ENCODE results near the gene CCT6A. TPM values are rescaled to one million over a fixed set of nuclear protein-coding genes. Genes with fewer than 3 reads are reported as not detected.
"Not testable (repeated sequence)": the region's sequence is repeated elsewhere in the genome, so short reads cannot be mapped to it uniquely, and the experiment has no call there.

The CCT6A gene
- total RNA-seq, 2 experiments from 2014 or later = 31.8 to 33.0 TPM

GRCh38 chr7:56062382-56062781, 10.8 kb downstream of the CCT6A start:
- intact Hi-C loops (cut with DNase I, micrococcal nuclease) = loop anchor here in 1 of 2 experiments (1.0 to 10.0 kb wide), 2 partner anchors 9 to 498 kb away; no protein-coding TSS in a partner anchor
- DNase-seq = no peak
- H3K4me3 ChIP-seq (ENCODE audit: low read length) = no peak overlapping the region
- peak overlapping the region; percentile 76 for H3K27ac Mint-ChIP-seq
- H3K9me3 ChIP-seq (ENCODE audit: control insufficient read depth in 1 of 2, insufficient read depth in 1 of 2, low read length in 2 of 2) = no peaks in the 10 kb centered on the region
- H3K9me3 Mint-ChIP-seq = no peaks in the 10 kb centered on the region
- peaks cover 25% of the 10 kb centered on the region for H3K4me1 ChIP-seq (ENCODE audit: insufficient read depth, low read length)
- H3K4me1 Mint-ChIP-seq (ENCODE audit: low read depth) = peaks cover 31% of the 10 kb centered on the region
- POLR2A ChIA-PET = interaction anchor here (1.0 to 5.0 kb wide), 3 partner anchors 11 to 61 kb away, joined by 3 to 55 read pairs (median 21); partner anchors contain the start of genes CCT6A and PSPH
- no peaks in the 10 kb centered on the region for H3K27me3 ChIP-seq (ENCODE audit: control insufficient read depth in 1 of 2, insufficient read depth in 2 of 2, low read length in 2 of 2)
- no peak for TF ChIP-seq CTCF (IDR thresholded peaks at IDR 0.05)
- no peak overlapping the region for H3K27ac ChIP-seq (ENCODE audit: low read depth in 1 of 2, low read length in 2 of 2)
- H3K36me3 ChIP-seq (ENCODE audit: insufficient read depth, low read length) = peaks cover 50% of the 10 kb centered on the region
- no peak for ATAC-seq (ENCODE audit: poor library complexity)
- CTCF ChIA-PET = interaction anchor here (1.3 kb wide), 1 partner anchor 98 kb away, joined by 4 read pairs; no protein-coding TSS in a partner anchor
- peak overlapping the region; percentile 58 for H3K4me3 Mint-ChIP-seq
- no peaks in the 10 kb centered on the region for H3K27me3 Mint-ChIP-seq
- H3K36me3 Mint-ChIP-seq (ENCODE audit: low read depth) = peaks cover 79% of the 10 kb centered on the region

- Histone ChIP-seq H3K36me3 (ENCODE audit: insufficient read depth, low read length) (peaks cover 44% of the 10 kb centered on the region), H3K4me1 (ENCODE audit: insufficient read depth, low read length) (peaks cover 25% of the 10 kb centered on the region), H3K4me3 (ENCODE audit: low read length) (peak overlapping the region; percentile 95), H3K9me3 (ENCODE audit: control insufficient read depth in 1 of 2, insufficient read depth in 1 of 2, low read length in 2 of 2) (no peaks in the 10 kb centered on the region), H3K27ac (ENCODE audit: low read depth in 1 of 2, low read length in 2 of 2) (peak overlapping the region; percentile 63 to 82), H3K27me3 (ENCODE audit: control insufficient read depth in 1 of 2, insufficient read depth in 2 of 2, low read length in 2 of 2) (no peaks in the 10 kb centered on the region)
- no peak for TF ChIP-seq CTCF (IDR thresholded peaks at IDR 0.05)
- peak overlapping the region; percentile 93 for H3K4me3 Mint-ChIP-seq
- DNase-seq = no peak
- ChIA-PET CTCF (interaction anchor here (2.1 kb wide), 1 partner anchor 12 kb away, joined by 12 read pairs; the partner anchor contains the start of genes CCT6A and PSPH), POLR2A (interaction anchor here (1.4 to 5.0 kb wide), 6 partner anchors 9 to 1304 kb away, joined by 8 to 55 read pairs (median 19); partner anchors contain the start of genes CCT6A, CHCHD2, LANCL2 and PSPH)
- H3K27me3 Mint-ChIP-seq = no peaks in the 10 kb centered on the region
- H3K27ac Mint-ChIP-seq = peak overlapping the region; percentile 95
- H3K36me3 Mint-ChIP-seq (ENCODE audit: low read depth) = peaks cover 67% of the 10 kb centered on the region
- intact Hi-C loops (cut with DNase I, micrococcal nuclease) = loop anchor here in 1 of 2 experiments (10.0 kb wide), 1 partner anchor 499 kb away; no protein-coding TSS in a partner anchor
- no peak for ATAC-seq (ENCODE audit: poor library complexity)
- H3K4me1 Mint-ChIP-seq (ENCODE audit: low read depth) = peaks cover 31% of the 10 kb centered on the region
- no peaks in the 10 kb centered on the region for H3K9me3 Mint-ChIP-seq
Measured at GRCh38 chr7:56063500-56063881, 11.9 kb downstream of the CCT6A start.

GRCh38 chr7:56063882-56064625, 12.5 kb downstream of the CCT6A start, which contains the start of gene SUMF2:
Gene SUMF2 (plus strand): TSS chr7:56064286. CDS start chr7:56064312, 26 bp downstream.
- DNase-seq (peak; percentile 81 to 97 (median 89)), ATAC-seq (ENCODE audit: poor library complexity) (peak; percentile 89)
- no peaks in the 10 kb centered on the region for H3K27me3 ChIP-seq (ENCODE audit: control insufficient read depth in 1 of 2, insufficient read depth in 2 of 2, low read length in 2 of 2)
- H3K4me1 ChIP-seq (ENCODE audit: insufficient read depth, low read length) = peaks cover 25% of the 10 kb centered on the region
- Mint-ChIP-seq H3K4me1 (ENCODE audit: low read depth) (peaks cover 31% of the 10 kb centered on the region), H3K27me3 (no peaks in the 10 kb centered on the region), H3K9me3 (no peaks in the 10 kb centered on the region), H3K4me3 (peak within 1 kb of the TSS; percentile 93), H3K27ac (peak within 1 kb of the TSS; percentile 95), H3K36me3 (ENCODE audit: low read depth) (peaks cover 66% of the 10 kb centered on the region)
- H3K9me3 ChIP-seq (ENCODE audit: control insufficient read depth in 1 of 2, insufficient read depth in 1 of 2, low read length in 2 of 2) = no peaks in the 10 kb centered on the region
- H3K36me3 ChIP-seq (ENCODE audit: insufficient read depth, low read length) = peaks cover 45% of the 10 kb centered on the region
- intact Hi-C loops (cut with DNase I, micrococcal nuclease) = loop anchor here (1.0 to 10.0 kb wide), 3 partner anchors 13 to 499 kb away; partner anchors contain the start of genes CCT6A (in 1 of the 2), CHCHD2 (in 1 of the 2) and PSPH (in 1 of the 2)
- TF ChIP-seq CTCF (IDR thresholded peaks at IDR 0.05) = no peak
- CTCF ChIA-PET = interaction anchor here (1.3 to 2.9 kb wide), 6 partner anchors 10 to 422 kb away, joined by 5 to 12 read pairs (median 8); partner anchors contain the start of genes CCT6A, CHCHD2 and PSPH
- peak within 1 kb of the TSS; percentile 82 to 84 for H3K27ac ChIP-seq (ENCODE audit: low read depth in 1 of 2, low read length in 2 of 2)
- H3K4me3 ChIP-seq (ENCODE audit: low read length) = peak within 1 kb of the TSS; percentile 95
- POLR2A ChIA-PET = interaction anchor here (0.7 to 5.0 kb wide), 12 partner anchors 9 to 1305 kb away, joined by 3 to 55 read pairs (median 10); partner anchors contain the start of genes CCT6A, CHCHD2, LANCL2 and PSPH

GRCh38 chr7:56066376-56066775, 14.8 kb downstream of the CCT6A start:
- POLR2A ChIA-PET = interaction anchor here (0.6 to 5.0 kb wide), 3 partner anchors 15 to 182 kb away, joined by 3 to 55 read pairs (median 42); partner anchors contain the start of genes CCT6A, CHCHD2 and PSPH
- Mint-ChIP-seq H3K4me1 (ENCODE audit: low read depth) (peaks cover 31% of the 10 kb centered on the region), H3K27ac (peak overlapping the region; percentile 24), H3K36me3 (ENCODE audit: low read depth) (peaks cover 53% of the 10 kb centered on the region)
- H3K36me3 ChIP-seq (ENCODE audit: insufficient read depth, low read length) = peaks cover 46% of the 10 kb centered on the region
- not testable (repeated sequence) for H3K27ac ChIP-seq (ENCODE audit: low read depth in 1 of 2, low read length in 2 of 2); H3K4me3 ChIP-seq (ENCODE audit: low read length); H3K27me3 Mint-ChIP-seq; DNase-seq; ATAC-seq (ENCODE audit: poor library complexity); H3K27me3 ChIP-seq (ENCODE audit: control insufficient read depth in 1 of 2, insufficient read depth in 2 of 2, low read length in 2 of 2); H3K9me3 ChIP-seq (ENCODE audit: control insufficient read depth in 1 of 2, insufficient read depth in 1 of 2, low read length in 2 of 2); H3K4me3 Mint-ChIP-seq; H3K9me3 Mint-ChIP-seq
- CTCF ChIA-PET = interaction anchor here (2.9 kb wide), 1 partner anchor 7 kb away, joined by 12 read pairs; no protein-coding TSS in a partner anchor
- intact Hi-C loops (cut with DNase I, micrococcal nuclease) = loop anchor here in 1 of 2 experiments (5.0 to 10.0 kb wide), 4 partner anchors 34 to 502 kb away; no protein-coding TSS in a partner anchor
- H3K4me1 ChIP-seq (ENCODE audit: insufficient read depth, low read length) = peaks cover 25% of the 10 kb centered on the region

All from CD4-positive, alpha-beta T cell (primary cell).